HCT116 (cell line): ENCODE data around the gene FAM111A. TPM values are rescaled to one million over a fixed set of nuclear protein-coding genes. Genes with fewer than 3 reads are reported as not detected.

Source experiments
- ATAC-seq: fragments of 200-7000 bp; cut with Tn5 transposase; 2 replicates; pipeline ENCODE4 v1.9.1; 2020; ENCODE audit warnings: mild to moderate bottlenecking, moderate library complexity
- Bru-seq: library from RNA; stranded (reverse); fragments of 400-500 nt; gene quantifications from one replicate; lab custom pipeline; 2021; lab: Mats Ljungman, UMichigan
- BruChase-seq, 2 experiments: library from RNA; stranded (reverse); fragments of 400-500 nt; gene quantifications; one replicate each; lab custom pipeline; 2021; lab: Mats Ljungman, UMichigan
- BruUV-seq: library from RNA; stranded (reverse); fragments of 400-500 nt; replicated peaks from 2 replicates; lab custom pipeline; 2021; lab: Mats Ljungman, UMichigan
- CTCF ChIA-PET: fragments of 300-600 bp; sonication (Branson Sonifier 250); formaldehyde crosslinking; loops from one replicate; lab custom pipeline; 2021; ENCODE audit warnings: antibody characterized with exemption; lab: Charles Lee
- POLR2A ChIA-PET: fragments of 300-600, 350-600 bp; sonication (Branson Sonifier 250); formaldehyde crosslinking; loops from one replicate; lab custom pipeline; 2021; ENCODE audit warnings: antibody characterized with exemption; lab: Charles Lee
- RAD21 ChIA-PET, 2 experiments: fragments of 300-600 bp; sonication (Branson Sonifier 250); formaldehyde crosslinking; loops; one replicate each; lab custom pipeline; 2023; ENCODE audit warnings: low total read pairs in 2 of 2; ENCODE audit not compliant: uncharacterized antibody in 2 of 2, unreplicated experiment in 2 of 2, low non-redundant PET in 1 of 2; lab: Charles Lee
- DNase-seq: peaks from one replicate; pipeline ENCODE4 v3.0.0-alpha.2; 2010; ENCODE audit warnings: low read depth, low spot score
- H2AFZ ChIP-seq: fragments of 200-600 bp; shearing (Covaris generic), sonication (generic); 2 replicates; pipeline ENCODE4 v1.6.1; 2017; ENCODE audit warnings: low read depth, mixed run types, mixed read lengths, antibody characterized with exemption, low read length; ENCODE audit not compliant: poor library complexity, severe bottlenecking
- H3K27ac ChIP-seq: 2 replicates; pipeline ENCODE4 v1.5.1; 2012; ENCODE audit warnings: low read depth, low read length
- H3K27me3 ChIP-seq: fragments of 200-600 bp; sonication (generic); 2 replicates; pipeline ENCODE4 v1.6.1; 2016; ENCODE audit warnings: mixed run types, low read length, mixed read lengths; ENCODE audit not compliant: insufficient read depth
- H3K36me3 ChIP-seq, 2 experiments: fragments of 200-500 bp in 1 of 2; fragments of 200-600 bp in 1 of 2; sonication (Bioruptor generic) in 1 of 2; sonication (generic) in 1 of 2; 2 replicates each; pipeline versions ENCODE4 v1.5.1 to v1.6.1; 2014 to 2016; ENCODE audit warnings: low read length in 2 of 2, inconsistent platforms in 1 of 2, mixed read lengths in 1 of 2, mixed run types in 1 of 2; ENCODE audit not compliant: insufficient read depth in 2 of 2, control insufficient read depth in 1 of 2
- H3K4me1 ChIP-seq, 2 experiments: fragments of 200-600 bp in 1 of 2; sonication (generic) in 1 of 2; 2 replicates each; pipeline versions ENCODE4 v1.5.1 to v1.6.1; 2012 to 2017; ENCODE audit warnings: low read length in 2 of 2, inconsistent platforms in 1 of 2, mild to moderate bottlenecking in 1 of 2, mixed read lengths in 1 of 2, mixed run types in 1 of 2, moderate library complexity in 1 of 2; ENCODE audit not compliant: insufficient read depth in 2 of 2, control insufficient read depth in 1 of 2
- H3K4me2 ChIP-seq: fragments of 200-600 bp; sonication (generic); 2 replicates; pipeline ENCODE4 v1.6.1; 2017; ENCODE audit warnings: mixed run types, low read length, mixed read lengths
- H3K4me3 ChIP-seq, 2 experiments: fragments of 200-600 bp in 1 of 2; sonication (generic) in 1 of 2; replicated peaks in 1 of 2; 2 replicates each; pipeline ENCODE4 v1.5.1; 2011 to 2016; ENCODE audit warnings: low read length in 2 of 2, control low read depth in 1 of 2, low read depth in 1 of 2, mild to moderate bottlenecking in 1 of 2, mixed read lengths in 1 of 2, mixed run types in 1 of 2
- H3K79me2 ChIP-seq: fragments of 200-600 bp; sonication (generic); 2 replicates; pipeline ENCODE4 v1.6.1; 2017; ENCODE audit warnings: mild to moderate bottlenecking, mixed run types, low read length, moderate library complexity, mixed read lengths; ENCODE audit not compliant: insufficient read depth
- H3K9ac ChIP-seq: fragments of 200-600 bp; sonication (generic); 2 replicates; pipeline ENCODE4 v1.6.1; 2016; ENCODE audit warnings: low read length, mixed read lengths
- H3K9me2 ChIP-seq: fragments of 200-600 bp; sonication (generic), shearing (Covaris generic); 2 replicates; pipeline ENCODE4 v1.6.1; 2017; ENCODE audit warnings: mixed run types, mild to moderate bottlenecking, moderate library complexity; ENCODE audit not compliant: insufficient read depth
- H3K9me3 ChIP-seq, 2 experiments: fragments of 200-500 bp in 1 of 2; fragments of 200-600 bp in 1 of 2; sonication (Bioruptor generic) in 1 of 2; sonication (generic) in 1 of 2; 2 replicates each; pipeline ENCODE4 v1.6.1; 2014 to 2017; ENCODE audit warnings: low read length in 2 of 2, mixed read lengths in 2 of 2, inconsistent platforms in 1 of 2, low read depth in 1 of 2, mild to moderate bottlenecking in 1 of 2, mixed run types in 1 of 2, moderate library complexity in 1 of 2; ENCODE audit not compliant: control insufficient read depth in 1 of 2, insufficient read depth in 1 of 2
- H4K20me1 ChIP-seq: fragments of 200-600 bp; sonication (generic), shearing (Covaris generic); 2 replicates; pipeline ENCODE4 v1.6.1; 2017; ENCODE audit warnings: mixed run types, mild to moderate bottlenecking, moderate library complexity; ENCODE audit not compliant: insufficient read depth
- CBX3 ChIP-seq: IDR thresholded peaks from 2 replicates; pipeline ENCODE4 v1.6.1; 2012; ENCODE audit warnings: low read depth
- EGR1 ChIP-seq: IDR thresholded peaks from 2 replicates; pipeline ENCODE4 v1.6.1; 2012; ENCODE audit warnings: low read depth
- POLR2A ChIP-seq: IDR thresholded peaks from 2 replicates; pipeline ENCODE4 v1.7.0; 2011; ENCODE audit warnings: borderline replicate concordance; ENCODE audit not compliant: insufficient read depth, insufficient read length; ENCODE audit errors: extremely low read depth
- POLR2AphosphoS5 ChIP-seq: IDR thresholded peaks from 2 replicates; pipeline ENCODE4 v1.6.1; 2011; ENCODE audit warnings: mild to moderate bottlenecking, low read depth, low read length, moderate library complexity
- SIN3A ChIP-seq: IDR thresholded peaks from 2 replicates; pipeline ENCODE4 v1.6.1; 2012; ENCODE audit warnings: low read depth
- SP1 ChIP-seq: IDR thresholded peaks from 2 replicates; pipeline ENCODE4 v1.6.1; 2012; ENCODE audit warnings: low read depth
- TCF7L2 ChIP-seq: IDR thresholded peaks from 2 replicates; pipeline ENCODE4 v1.7.0; 2011; ENCODE audit warnings: borderline replicate concordance, inconsistent platforms; ENCODE audit not compliant: insufficient read depth, insufficient read length; ENCODE audit errors: extremely low read depth
- intact Hi-C: fragments of 100-400 bp; cut with micrococcal nuclease; formaldehyde crosslinking; loops from 2 replicates; pipeline ENCODE4 v1.10.0; 2022
- long read RNA-seq: library from polyadenylated mRNA; unstranded; transcript quantifications from one replicate; pipeline ENCODE4 v2.0.0, GENCODE V29; 2021; ENCODE audit not compliant: unreplicated experiment
- polyA plus RNA-seq: library from polyadenylated mRNA; unstranded; fragments of >200 nt; gene quantifications from 2 replicates; pipeline ENCODE4 v1.2.1, GENCODE V29; 2012; ENCODE audit warnings: missing spikeins
- total RNA-seq: library from RNA; stranded (reverse); gene quantifications from one replicate; pipeline ENCODE4 v1.2.1, GENCODE V29; 2021; ENCODE audit not compliant: unreplicated experiment
- TF ChIP-seq, protein P1 (sequence below): IDR thresholded peaks from 2 replicates; pipeline ENCODE4 v1.6.1; 2012
- TF ChIP-seq, protein P2 (sequence below): IDR thresholded peaks from 2 replicates; pipeline ENCODE4 v1.6.1; 2012; ENCODE audit warnings: low read depth
- TF ChIP-seq, protein P3 (sequence below), 3 experiments: fragments of 200-600 bp in 1 of 3; sonication (generic) in 1 of 3; IDR thresholded peaks in 2 of 3; conservative IDR thresholded peaks in 1 of 3; 2 replicates each; pipeline ENCODE4 v1.5.1; 2012 to 2017; ENCODE audit warnings: low read depth in 2 of 3, low read length in 2 of 3, antibody characterized with exemption in 1 of 3, borderline replicate concordance in 1 of 3, control low read depth in 1 of 3, mild to moderate bottlenecking in 1 of 3, mixed read lengths in 1 of 3, mixed run types in 1 of 3, moderate library complexity in 1 of 3; ENCODE audit not compliant: insufficient read depth in 1 of 3
- TF ChIP-seq, protein P4 (sequence below): IDR thresholded peaks from 2 replicates; pipeline ENCODE4 v1.6.1; 2012

Gene FAM111A, protein sequence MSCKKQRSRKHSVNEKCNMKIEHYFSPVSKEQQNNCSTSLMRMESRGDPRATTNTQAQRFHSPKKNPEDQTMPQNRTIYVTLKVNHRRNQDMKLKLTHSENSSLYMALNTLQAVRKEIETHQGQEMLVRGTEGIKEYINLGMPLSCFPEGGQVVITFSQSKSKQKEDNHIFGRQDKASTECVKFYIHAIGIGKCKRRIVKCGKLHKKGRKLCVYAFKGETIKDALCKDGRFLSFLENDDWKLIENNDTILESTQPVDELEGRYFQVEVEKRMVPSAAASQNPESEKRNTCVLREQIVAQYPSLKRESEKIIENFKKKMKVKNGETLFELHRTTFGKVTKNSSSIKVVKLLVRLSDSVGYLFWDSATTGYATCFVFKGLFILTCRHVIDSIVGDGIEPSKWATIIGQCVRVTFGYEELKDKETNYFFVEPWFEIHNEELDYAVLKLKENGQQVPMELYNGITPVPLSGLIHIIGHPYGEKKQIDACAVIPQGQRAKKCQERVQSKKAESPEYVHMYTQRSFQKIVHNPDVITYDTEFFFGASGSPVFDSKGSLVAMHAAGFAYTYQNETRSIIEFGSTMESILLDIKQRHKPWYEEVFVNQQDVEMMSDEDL
- 30.3 TPM for total RNA-seq
- 9.0 and 13.5 TPM in 2 replicates for polyA plus RNA-seq
- Bru-seq, nascent RNA: percentile 89 among the genes with signal in this experiment
- BruChase-seq, experiment 1, labeled RNA remaining after a 6-hour chase: percentile 91 among the genes with signal in this experiment
- BruChase-seq, experiment 2, labeled RNA remaining after a 2-hour chase: percentile 96 among the genes with signal in this experiment
- long read RNA-seq, transcript FAM111A-201 (4 exons, 3,592 nt): major isoform, 6 of 42 reads
- long read RNA-seq, partial matches to known transcripts: 10 of 42 reads
- long read RNA-seq, other reads (novel, unspliced or antisense): 23 of 42 reads

DNA sequence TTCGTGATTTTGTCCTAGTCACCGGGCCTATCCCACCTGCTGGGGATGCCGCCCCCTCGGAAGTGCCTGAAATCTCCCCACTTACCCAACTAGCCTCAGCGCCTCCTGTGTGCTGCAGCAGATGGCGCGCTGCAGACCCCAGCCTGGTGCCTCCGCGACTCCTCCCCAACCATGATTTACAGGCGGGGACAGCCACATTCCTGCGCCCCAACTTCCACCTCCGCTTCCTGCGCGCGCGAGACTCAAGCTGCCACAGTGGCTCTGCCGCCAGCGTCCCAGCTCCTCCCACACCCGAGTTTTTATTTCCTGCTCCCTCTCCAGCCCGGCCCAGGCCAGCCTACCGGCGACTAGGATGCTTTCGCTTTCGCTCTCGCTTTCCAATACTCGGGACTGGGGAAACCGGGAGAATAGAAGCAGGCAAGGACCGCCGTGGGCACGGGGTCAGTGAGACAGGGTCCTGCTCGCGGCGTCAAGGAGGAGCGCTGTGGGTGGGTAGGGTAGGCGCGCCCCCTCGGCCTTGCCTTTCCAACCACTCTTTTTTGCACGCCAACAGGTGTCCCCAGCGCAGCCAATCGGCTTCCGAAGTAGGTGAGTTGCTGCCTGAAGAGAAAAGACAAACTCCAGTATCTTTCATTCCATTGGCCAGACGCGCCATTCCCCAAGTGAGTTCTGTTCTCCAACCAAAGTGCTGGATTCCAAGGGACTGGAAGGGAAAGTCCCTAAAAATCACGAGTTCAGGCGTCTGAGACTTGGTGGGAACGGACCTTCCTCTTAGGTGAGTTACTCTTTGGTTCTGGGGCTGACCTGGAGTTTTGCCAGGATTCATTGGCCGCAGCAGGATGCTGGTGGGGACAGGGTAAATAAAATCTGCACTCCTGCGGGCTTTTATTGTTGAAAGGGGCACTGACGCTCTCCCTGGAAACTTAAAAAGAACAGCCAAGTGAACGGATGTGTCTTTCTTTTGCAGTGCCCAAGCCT lies at the start of gene FAM111A:
FAM111A (plus strand) TSS at position 327 of the 978 bp plus-strand sequence. CDS start 6,017 bp downstream, outside the sequence.
- Histone ChIP-seq H4K20me1 (no peaks in the 10 kb centered on the region), H3K9me3 (no peaks in the 10 kb centered on the region), H3K9me2 (no peaks in the 10 kb centered on the region), H3K79me2 (peaks cover 9% of the 10 kb centered on the region; the same call in 1 of the 2 replicates), H3K9ac (peak within 1 kb of the TSS; percentile 60), H3K4me3 (peak within 1 kb of the TSS; percentile 51 to 79), H3K4me1 (peaks cover 15 to 34% of the 10 kb centered on the region in 2 experiments), H3K27me3 (no peaks in the 10 kb centered on the region), H3K36me3 (no peaks in the 10 kb centered on the region), H3K27ac (peak within 1 kb of the TSS; percentile 67), H3K4me2 (peak within 1 kb of the TSS; percentile 84), H2AFZ (peak within 1 kb of the TSS; percentile 83)
- BruUV-seq: no TSS peak
- POLR2A ChIA-PET: interaction anchor here (1.0 kb wide), 1 partner anchor 46 kb away, joined by 3 read pairs; no protein-coding TSS in a partner anchor
- no peak for TF ChIP-seq CBX3
- TF ChIP-seq EGR1: peak; percentile 65
- peak; percentile 50 for TF ChIP-seq SP1
- no peak for TF ChIP-seq TCF7L2
- TF ChIP-seq POLR2A: no peak
- peak; percentile 36 for TF ChIP-seq POLR2AphosphoS5
- TF ChIP-seq, protein P1, sequence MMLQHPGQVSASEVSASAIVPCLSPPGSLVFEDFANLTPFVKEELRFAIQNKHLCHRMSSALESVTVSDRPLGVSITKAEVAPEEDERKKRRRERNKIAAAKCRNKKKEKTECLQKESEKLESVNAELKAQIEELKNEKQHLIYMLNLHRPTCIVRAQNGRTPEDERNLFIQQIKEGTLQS: no peak
- TF ChIP-seq, protein P2, sequence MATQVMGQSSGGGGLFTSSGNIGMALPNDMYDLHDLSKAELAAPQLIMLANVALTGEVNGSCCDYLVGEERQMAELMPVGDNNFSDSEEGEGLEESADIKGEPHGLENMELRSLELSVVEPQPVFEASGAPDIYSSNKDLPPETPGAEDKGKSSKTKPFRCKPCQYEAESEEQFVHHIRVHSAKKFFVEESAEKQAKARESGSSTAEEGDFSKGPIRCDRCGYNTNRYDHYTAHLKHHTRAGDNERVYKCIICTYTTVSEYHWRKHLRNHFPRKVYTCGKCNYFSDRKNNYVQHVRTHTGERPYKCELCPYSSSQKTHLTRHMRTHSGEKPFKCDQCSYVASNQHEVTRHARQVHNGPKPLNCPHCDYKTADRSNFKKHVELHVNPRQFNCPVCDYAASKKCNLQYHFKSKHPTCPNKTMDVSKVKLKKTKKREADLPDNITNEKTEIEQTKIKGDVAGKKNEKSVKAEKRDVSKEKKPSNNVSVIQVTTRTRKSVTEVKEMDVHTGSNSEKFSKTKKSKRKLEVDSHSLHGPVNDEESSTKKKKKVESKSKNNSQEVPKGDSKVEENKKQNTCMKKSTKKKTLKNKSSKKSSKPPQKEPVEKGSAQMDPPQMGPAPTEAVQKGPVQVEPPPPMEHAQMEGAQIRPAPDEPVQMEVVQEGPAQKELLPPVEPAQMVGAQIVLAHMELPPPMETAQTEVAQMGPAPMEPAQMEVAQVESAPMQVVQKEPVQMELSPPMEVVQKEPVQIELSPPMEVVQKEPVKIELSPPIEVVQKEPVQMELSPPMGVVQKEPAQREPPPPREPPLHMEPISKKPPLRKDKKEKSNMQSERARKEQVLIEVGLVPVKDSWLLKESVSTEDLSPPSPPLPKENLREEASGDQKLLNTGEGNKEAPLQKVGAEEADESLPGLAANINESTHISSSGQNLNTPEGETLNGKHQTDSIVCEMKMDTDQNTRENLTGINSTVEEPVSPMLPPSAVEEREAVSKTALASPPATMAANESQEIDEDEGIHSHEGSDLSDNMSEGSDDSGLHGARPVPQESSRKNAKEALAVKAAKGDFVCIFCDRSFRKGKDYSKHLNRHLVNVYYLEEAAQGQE: no peak
- TF ChIP-seq SIN3A: peak; percentile 54; the same call in 1 of the 2 replicates
- TF ChIP-seq, protein P3, sequence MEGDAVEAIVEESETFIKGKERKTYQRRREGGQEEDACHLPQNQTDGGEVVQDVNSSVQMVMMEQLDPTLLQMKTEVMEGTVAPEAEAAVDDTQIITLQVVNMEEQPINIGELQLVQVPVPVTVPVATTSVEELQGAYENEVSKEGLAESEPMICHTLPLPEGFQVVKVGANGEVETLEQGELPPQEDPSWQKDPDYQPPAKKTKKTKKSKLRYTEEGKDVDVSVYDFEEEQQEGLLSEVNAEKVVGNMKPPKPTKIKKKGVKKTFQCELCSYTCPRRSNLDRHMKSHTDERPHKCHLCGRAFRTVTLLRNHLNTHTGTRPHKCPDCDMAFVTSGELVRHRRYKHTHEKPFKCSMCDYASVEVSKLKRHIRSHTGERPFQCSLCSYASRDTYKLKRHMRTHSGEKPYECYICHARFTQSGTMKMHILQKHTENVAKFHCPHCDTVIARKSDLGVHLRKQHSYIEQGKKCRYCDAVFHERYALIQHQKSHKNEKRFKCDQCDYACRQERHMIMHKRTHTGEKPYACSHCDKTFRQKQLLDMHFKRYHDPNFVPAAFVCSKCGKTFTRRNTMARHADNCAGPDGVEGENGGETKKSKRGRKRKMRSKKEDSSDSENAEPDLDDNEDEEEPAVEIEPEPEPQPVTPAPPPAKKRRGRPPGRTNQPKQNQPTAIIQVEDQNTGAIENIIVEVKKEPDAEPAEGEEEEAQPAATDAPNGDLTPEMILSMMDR (IDR thresholded peaks at IDR 0.05 in 2 of 3, conservative IDR thresholded peaks at IDR 0.05 in 1 of 3; ENCODE audit: borderline replicate concordance in 1 of 3, insufficient read depth in 1 of 3, low read depth in 2 of 3, low read length in 2 of 3): peak in 2 of 3 experiments; percentile 9 to 21; a peak in 1 of 6 replicates
- TF ChIP-seq, protein P4, sequence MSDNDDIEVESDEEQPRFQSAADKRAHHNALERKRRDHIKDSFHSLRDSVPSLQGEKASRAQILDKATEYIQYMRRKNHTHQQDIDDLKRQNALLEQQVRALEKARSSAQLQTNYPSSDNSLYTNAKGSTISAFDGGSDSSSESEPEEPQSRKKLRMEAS: peak; percentile 69
- peak; percentile 85 for ATAC-seq
- RAD21 ChIA-PET: interaction anchor here (1.0 to 1.2 kb wide), 2 partner anchors 15 to 16 kb away, joined by 3 to 5 read pairs; no protein-coding TSS in a partner anchor
- peak; percentile 83 for DNase-seq
- intact Hi-C loops: loop anchor here (5.0 to 10.0 kb wide), 2 partner anchors 218 to 566 kb away; partner anchors contain the start of genes LPXN and ZFP91
- CTCF ChIA-PET: interaction anchor here (2.3 to 7.7 kb wide), 2 partner anchors 14 to 29 kb away, joined by 6 to 59 read pairs; partner anchors contain the start of gene DTX4
